ENCODE measurements around the gene DSC1. TPM values are rescaled to one million over a fixed set of nuclear protein-coding genes. Genes with fewer than 3 reads are reported as not detected.

Gene DSC1
- total RNA-seq, 1 experiment from 2014 or later = not detected

DNA sequence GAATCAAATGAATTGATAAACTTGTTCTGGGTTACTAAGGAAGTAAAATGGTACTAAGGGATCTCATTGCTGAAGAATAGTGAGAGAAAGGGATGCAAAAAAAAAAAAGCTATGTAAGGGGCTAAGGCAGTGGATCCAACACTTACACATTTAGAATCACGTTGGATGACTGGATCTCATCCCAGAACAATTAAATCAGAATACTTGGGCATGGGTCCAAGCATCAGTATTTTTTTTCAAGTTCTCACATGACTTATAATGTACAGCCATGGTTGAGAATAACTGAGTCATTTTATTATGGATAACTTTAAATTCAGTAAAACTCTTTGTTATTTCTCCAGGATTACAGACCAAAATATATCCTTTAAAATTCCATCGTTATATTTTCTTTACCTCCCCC, 8.5 kb downstream of the DSC1 start:
- Histone ChIP-seq H2AFZ (ENCODE audit: low read depth, low read length, poor library complexity, severe bottlenecking) (no peak overlapping the region), H3K27me3 (ENCODE audit: insufficient read depth, low read length) (no peaks in the 10 kb centered on the region), H3K9ac (ENCODE audit: low read length) (no peak overlapping the region), H3K4me2 (ENCODE audit: low read length) (no peak overlapping the region), H3K27ac (ENCODE audit: low read depth, low read length) (no peak overlapping the region), H3K9me3 (ENCODE audit: control insufficient read depth in 1 of 2, insufficient read depth in 1 of 2, low read depth in 1 of 2, low read length in 2 of 2) (no peaks in the 10 kb centered on the region), H3K4me1 (ENCODE audit: control insufficient read depth in 1 of 2, insufficient read depth in 2 of 2, low read length in 2 of 2) (peaks cover 0 to 3% of the 10 kb centered on the region in 2 experiments; a peak in 1 of 4 replicates), H3K36me3 (ENCODE audit: control insufficient read depth in 1 of 2, insufficient read depth in 2 of 2, low read length in 2 of 2) (no peaks in the 10 kb centered on the region), H3K9me2 (ENCODE audit: insufficient read depth) (no peaks in the 10 kb centered on the region), H3K79me2 (ENCODE audit: insufficient read depth, low read length) (no peaks in the 10 kb centered on the region), H3K4me3 (replicated peaks in 1 of 2; ENCODE audit: low read depth in 1 of 2, low read length in 2 of 2) (no peak overlapping the region), H4K20me1 (ENCODE audit: insufficient read depth) (no peaks in the 10 kb centered on the region)
- ATAC-seq (no peak), DNase-seq (ENCODE audit: low read depth, low spot score) (no peak)
- ChIA-PET RAD21 (ENCODE audit: low non-redundant PET in 1 of 2, low total read pairs in 2 of 2, uncharacterized antibody in 2 of 2, unreplicated experiment in 2 of 2) (no interaction called here), POLR2A (no interaction called here), CTCF (no interaction called here)
- no TSS peak for BruUV-seq (replicated peaks)
- TF ChIP-seq YY1 (IDR thresholded peaks at IDR 0.05; ENCODE audit: extremely low read depth, insufficient replicate concordance, low read depth, low read length) (no peak), CBX3 (IDR thresholded peaks at IDR 0.05; ENCODE audit: low read depth) (no peak), ZNF274 (IDR thresholded peaks at IDR 0.05; ENCODE audit: low read depth, low read length) (no peak), POLR2A (IDR thresholded peaks at IDR 0.05; ENCODE audit: borderline replicate concordance, extremely low read depth, insufficient read depth, insufficient read length) (no peak), SP1 (IDR thresholded peaks at IDR 0.05; ENCODE audit: low read depth) (no peak), RAD21 (IDR thresholded peaks at IDR 0.05; ENCODE audit: low read depth) (no peak), SIN3A (IDR thresholded peaks at IDR 0.05; ENCODE audit: low read depth) (no peak), POLR2AphosphoS5 (IDR thresholded peaks at IDR 0.05; ENCODE audit: low read depth, low read length) (no peak), EGR1 (IDR thresholded peaks at IDR 0.05; ENCODE audit: low read depth) (no peak)
- TF ChIP-seq, protein P1, sequence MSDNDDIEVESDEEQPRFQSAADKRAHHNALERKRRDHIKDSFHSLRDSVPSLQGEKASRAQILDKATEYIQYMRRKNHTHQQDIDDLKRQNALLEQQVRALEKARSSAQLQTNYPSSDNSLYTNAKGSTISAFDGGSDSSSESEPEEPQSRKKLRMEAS (IDR thresholded peaks at IDR 0.05) = no peak
- TF ChIP-seq, protein P2, sequence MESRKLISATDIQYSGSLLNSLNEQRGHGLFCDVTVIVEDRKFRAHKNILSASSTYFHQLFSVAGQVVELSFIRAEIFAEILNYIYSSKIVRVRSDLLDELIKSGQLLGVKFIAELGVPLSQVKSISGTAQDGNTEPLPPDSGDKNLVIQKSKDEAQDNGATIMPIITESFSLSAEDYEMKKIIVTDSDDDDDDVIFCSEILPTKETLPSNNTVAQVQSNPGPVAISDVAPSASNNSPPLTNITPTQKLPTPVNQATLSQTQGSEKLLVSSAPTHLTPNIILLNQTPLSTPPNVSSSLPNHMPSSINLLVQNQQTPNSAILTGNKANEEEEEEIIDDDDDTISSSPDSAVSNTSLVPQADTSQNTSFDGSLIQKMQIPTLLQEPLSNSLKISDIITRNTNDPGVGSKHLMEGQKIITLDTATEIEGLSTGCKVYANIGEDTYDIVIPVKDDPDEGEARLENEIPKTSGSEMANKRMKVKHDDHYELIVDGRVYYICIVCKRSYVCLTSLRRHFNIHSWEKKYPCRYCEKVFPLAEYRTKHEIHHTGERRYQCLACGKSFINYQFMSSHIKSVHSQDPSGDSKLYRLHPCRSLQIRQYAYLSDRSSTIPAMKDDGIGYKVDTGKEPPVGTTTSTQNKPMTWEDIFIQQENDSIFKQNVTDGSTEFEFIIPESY (IDR thresholded peaks at IDR 0.05; ENCODE audit: extremely low read depth, insufficient replicate concordance, low read length) = no peak
- intact Hi-C loops (cut with micrococcal nuclease) = no loop called here

All from HCT116 (cell line).